Heart left ventricle (tissue), 13 donors: ENCODE results near the gene VPS50.

Source experiments
- CTCF ChIP-seq, 12 donors: fragments of 200-600 bp; sonication (generic) in 4 of 12; IDR thresholded peaks; one replicate each; pipeline versions ENCODE4 v1.5.0 to v1.8.0; 2018 to 2022; ENCODE audit warnings: antibody characterized with exemption in 12 of 12, mild to moderate bottlenecking in 5 of 12
- POLR2A ChIP-seq, 2 donors: fragments of 450-650 bp; IDR thresholded peaks; one replicate each; pipeline ENCODE4 v1.6.1; 2017; ENCODE audit warnings: antibody characterized with exemption in 2 of 2, mild to moderate bottlenecking in 2 of 2, moderate library complexity in 2 of 2
- donor health status: ischemic (EF 13 %, LVEDD 7.1; RV severe dilation, severe dysfunction).
- donor health status: DM: no; HTN: yes; CAD: no.
- donor health status: DM: no; HTN: no; CAD: no.
- donor health status: ischemic (EF 25% LVEDD 6.9; RV normal size, moderate dysfunction).
- donor health status: ischemic (EF 25% LVEDD 5.7; RV mildly dilated, moderate dysfunction).
- donor health status: ischemic (EF 35%, LVEDD 5.7; RV mildly dilated, moderate dysfunction).
- donor health status: nonischemic (EF 11% LVEDD 7.7; RV severe dilation, severe dysfunction).
- donor health status: DM: yes; HTN: yes; CAD: no.
- donor health status: PGD.
- donor health status: ischemic (EF 29% LVEDD 5.4; RV normal size, mild dysfunction).
- donor health status: nonischemic (EF 23%, LVEDD 6.1; RV moderate dilation, normal function).

GRCh38 chr7:93298206-93298605, 66.0 kb downstream of the VPS50 start:
- TF ChIP-seq CTCF (IDR thresholded peaks at IDR 0.05) (no peak), POLR2A (IDR thresholded peaks at IDR 0.05) (no peak)
